Mucosa of descending colon (tissue), 3 donors: Measurements from ENCODE around the gene NSMF. TPM values are rescaled to one million over a fixed set of nuclear protein-coding genes. Genes with fewer than 3 reads are reported as not detected.
"Not testable (repeated sequence)": the region's sequence is repeated elsewhere in the genome, so short reads cannot be mapped to it uniquely, and the experiment has no call there.

Source experiments
- ATAC-seq: fragments of 200-7000 bp; cut with Tn5 transposase; one replicate; pipeline ENCODE4 v1.9.1; 2020; ENCODE audit warnings: mild to moderate bottlenecking, moderate library complexity
- DNase-seq, 3 donors: peaks; one replicate each; pipeline ENCODE4 v3.0.0-alpha.2; 2020
- H3K36me3 ChIP-seq: fragments of 200-600 bp; one replicate; pipeline ENCODE4 v1.8.0; 2021; ENCODE audit warnings: low read depth, mild to moderate bottlenecking
- H3K4me1 ChIP-seq: fragments of 200-600 bp; one replicate; pipeline ENCODE4 v1.8.0; 2021; ENCODE audit warnings: low read depth, mild to moderate bottlenecking
- H3K4me3 ChIP-seq: fragments of 200-600 bp; one replicate; pipeline ENCODE4 v1.8.0; 2021; ENCODE audit warnings: mild to moderate bottlenecking
- H3K9me3 ChIP-seq: fragments of 200-600 bp; one replicate; pipeline ENCODE4 v1.8.0; 2021; ENCODE audit warnings: mild to moderate bottlenecking
- CTCF ChIP-seq: fragments of 200-600 bp; IDR thresholded peaks from one replicate; pipeline ENCODE4 v1.8.0; 2022; ENCODE audit warnings: antibody characterized with exemption, mild to moderate bottlenecking
- intact Hi-C, 2 donors: fragments of 100-400 bp; cut with DNase I in 1 of 2; cut with micrococcal nuclease in 1 of 2; formaldehyde crosslinking; loops; one replicate each; pipeline versions ENCODE4 v1.11.0 to v1.11.1; 2022; cut with DNase I, micrococcal nuclease
- total RNA-seq, 3 donors: library from RNA; stranded (reverse); fragmentation: NEBNext Ultra II Directional in 2 of 3; extraction: Animal tissue kit (Norgen Biotek cat#: 25700) in 2 of 3; gene quantifications; one replicate each; pipeline versions ENCODE4 v1.2.1 to v1.2.4, GENCODE V29; 2021 to 2023
- donor health status: DM: no; HTN: no; CAD: no; lungs with moderate emphysema.
- donor health status: DM: no; HTN: no; CAD: no.
- donor health status: DM: no; HTN: yes; CAD: no.

NSMF gene
- total RNA-seq, 3 donors from 2014 or later = 30.1 to 48.0 (median 43.4) TPM

GRCh38 chr9:137474271-137474670 is 15.1 kb upstream of the NSMF start:
- Histone ChIP-seq H3K4me3 (no peak overlapping the region), H3K4me1 (no peaks in the 10 kb centered on the region), H3K9me3 (peaks cover 15% of the 10 kb centered on the region), H3K36me3 (no peaks in the 10 kb centered on the region)
- TF ChIP-seq CTCF = no peak
- DNase-seq (peak in 2 of 3 donors; percentile 20 to 23), ATAC-seq (no peak)
- intact Hi-C loops = no loop called here

DNA sequence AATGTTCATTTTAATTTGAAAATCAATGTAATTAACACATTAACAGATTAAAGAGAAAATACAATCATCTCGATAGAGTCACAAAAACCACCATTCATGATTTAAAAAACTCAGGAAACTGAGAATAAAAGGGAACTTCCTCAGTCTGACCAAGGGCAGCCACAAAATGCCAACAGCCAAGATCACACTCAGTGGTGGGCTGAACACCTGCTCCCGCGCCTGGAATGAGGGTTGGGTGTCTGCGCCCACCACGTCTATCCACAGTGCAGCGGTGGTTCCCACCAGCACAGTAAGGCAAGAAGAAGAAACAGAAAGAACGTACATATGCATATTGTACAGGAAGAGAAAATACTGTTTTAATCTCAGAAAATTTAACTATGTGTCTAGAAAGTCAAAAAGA is 11.7 kb upstream of the NSMF start:
- peak in 1 of 3 donors; percentile 10 for DNase-seq

DNA sequence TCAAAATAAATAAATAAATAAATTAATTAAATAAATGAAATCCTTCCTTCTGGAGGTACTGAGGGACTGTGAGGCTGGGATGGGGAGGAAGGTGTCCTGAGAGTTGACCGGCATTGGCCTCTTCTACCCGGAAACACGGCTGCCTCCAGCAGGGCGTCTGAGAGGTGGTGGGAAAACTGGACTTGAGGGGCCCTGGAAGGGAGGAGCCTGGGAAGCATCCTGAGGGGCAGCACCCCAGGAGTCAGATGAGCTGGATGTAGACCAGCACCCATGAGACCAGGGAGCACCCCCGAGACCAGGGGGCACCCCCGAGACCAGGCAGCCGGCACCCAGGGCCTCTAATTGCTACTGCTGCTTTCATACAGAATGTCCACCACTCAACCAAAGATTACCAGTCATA is 8.8 kb upstream of the NSMF start:
- ATAC-seq (no peak), DNase-seq (peak in 2 of 3 donors; percentile 9 to 27)
- Histone ChIP-seq H3K36me3 (no peaks in the 10 kb centered on the region), H3K4me1 (no peaks in the 10 kb centered on the region), H3K4me3 (no peak overlapping the region), H3K9me3 (no peaks in the 10 kb centered on the region)
- intact Hi-C loops = no loop called here
- no peak for TF ChIP-seq CTCF

More for the DNA sequence above, 11.7 kb upstream of the NSMF start:
- no peak overlapping the region for H3K4me3 ChIP-seq
- no peak for ATAC-seq
- H3K9me3 ChIP-seq = peaks cover 11% of the 10 kb centered on the region
- no peaks in the 10 kb centered on the region for H3K36me3 ChIP-seq
- intact Hi-C loops = no loop called here
- no peak for TF ChIP-seq CTCF
- no peaks in the 10 kb centered on the region for H3K4me1 ChIP-seq

DNA sequence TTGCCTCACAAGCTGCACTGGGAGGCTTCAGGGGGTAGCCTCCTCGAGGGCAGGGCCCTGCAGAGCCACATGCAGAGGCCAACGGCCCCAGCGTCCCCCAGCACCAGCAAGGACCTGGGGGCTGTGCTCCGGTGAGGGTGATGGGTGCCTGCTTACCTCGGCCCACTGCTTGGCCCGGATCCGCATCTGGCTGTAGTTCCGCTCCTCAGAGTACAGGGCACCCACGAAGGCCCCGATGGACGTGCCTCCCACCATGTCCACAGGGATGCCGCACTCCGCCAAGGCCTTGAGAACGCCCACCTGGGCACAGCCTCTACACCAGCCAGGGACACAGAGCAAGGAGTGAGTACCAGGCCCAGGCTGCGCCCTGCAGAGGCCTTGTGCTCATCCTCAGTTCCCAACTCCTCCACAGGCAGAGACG is 8.0 kb upstream of the NSMF start:
- Histone ChIP-seq H3K4me1 (no peaks in the 10 kb centered on the region), H3K4me3 (no peak overlapping the region), H3K9me3 (no peaks in the 10 kb centered on the region), H3K36me3 (no peaks in the 10 kb centered on the region)
- peak in 1 of 3 donors; percentile 49 for DNase-seq
- no peak for ATAC-seq
- TF ChIP-seq CTCF = no peak
- intact Hi-C loops = no loop called here

DNA sequence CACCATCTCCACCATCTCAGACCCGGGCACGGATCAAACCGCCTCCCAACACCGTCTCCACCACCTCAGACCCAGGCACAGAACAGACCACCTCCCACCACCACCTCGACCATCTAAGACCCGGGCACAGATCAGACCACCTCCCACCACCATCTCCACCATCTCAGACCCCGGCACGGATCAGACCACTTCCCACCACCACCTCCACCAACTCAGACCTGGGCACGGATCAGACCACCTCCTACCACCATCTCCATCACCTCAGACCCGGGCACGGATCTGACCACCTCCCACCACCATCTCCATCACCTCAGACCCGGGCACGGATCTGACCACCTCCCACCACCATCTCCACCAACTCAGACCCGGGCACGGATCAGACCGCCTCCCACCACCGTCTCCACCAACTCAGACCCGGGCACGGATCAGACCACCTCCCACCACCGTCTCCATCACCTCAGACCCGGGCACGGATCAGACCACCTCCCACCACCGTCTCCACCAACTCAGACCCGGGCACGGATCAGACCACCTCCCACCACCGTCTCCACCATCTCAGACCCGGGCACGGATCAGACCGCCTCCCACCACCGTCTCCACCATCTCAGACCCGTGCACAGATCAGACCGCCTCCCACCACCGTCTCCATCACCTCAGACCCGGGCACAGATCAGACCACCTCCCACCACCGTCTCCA is 7.4 kb upstream of the NSMF start:
- H3K4me3 ChIP-seq, H3K4me1 ChIP-seq, H3K9me3 ChIP-seq, H3K36me3 ChIP-seq, ATAC-seq, intact Hi-C loops: not testable (repeated sequence)
- DNase-seq = peak in 1 of 3 donors; percentile 37

DNA sequence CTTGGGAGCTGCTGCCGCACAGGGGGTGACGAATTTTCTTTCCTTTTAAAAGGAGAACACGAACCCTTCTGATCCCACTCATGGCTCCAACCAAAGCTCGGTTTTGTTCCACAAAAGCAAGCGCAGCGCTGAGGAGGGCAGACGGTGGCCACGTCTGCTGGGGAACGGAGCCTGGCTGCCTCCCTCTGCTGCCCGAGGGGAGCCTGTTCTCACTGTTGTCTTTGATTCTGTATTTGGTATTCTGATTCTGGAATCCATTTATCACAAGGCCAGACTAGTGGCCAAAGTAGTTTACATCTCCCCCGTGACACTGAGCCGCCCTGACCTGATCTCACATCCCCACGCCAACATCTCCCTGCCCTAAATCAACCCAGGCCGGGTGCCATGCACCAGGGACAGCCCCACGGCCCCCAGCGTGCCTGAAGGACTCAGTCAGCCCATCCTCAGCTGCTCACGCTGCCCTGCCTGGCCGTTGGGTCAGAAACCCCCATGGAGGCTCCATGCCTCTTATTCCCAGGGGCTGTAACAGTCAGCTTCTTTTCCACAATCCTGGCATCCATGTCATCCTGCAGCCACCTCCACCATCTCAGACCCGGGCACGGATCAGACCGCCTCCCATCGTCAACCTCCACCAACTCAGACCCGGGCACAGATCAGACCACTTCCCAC is 6.7 kb upstream of the NSMF start:
- peak in 2 of 3 donors; percentile 8 to 31 for DNase-seq
- Histone ChIP-seq H3K4me1 (no peaks in the 10 kb centered on the region), H3K4me3 (no peak overlapping the region), H3K36me3 (no peaks in the 10 kb centered on the region), H3K9me3 (no peaks in the 10 kb centered on the region)
- ATAC-seq = no peak
- intact Hi-C loops = no loop called here
- TF ChIP-seq CTCF = no peak
